BJ (cell line): ENCODE data around the gene GATA1. TPM values are rescaled to one million over a fixed set of nuclear protein-coding genes. Genes with fewer than 3 reads are reported as not detected.

Source experiments
- CTCF ChIA-PET: fragments of 350-600 bp; formaldehyde crosslinking; extraction: SDS; loops from one replicate; lab custom pipeline; 2021; ENCODE audit warnings: antibody characterized with exemption, inconsistent platforms; lab: Yijun Ruan, JAX
- POLR2A ChIA-PET: fragments of 300-600 bp; sonication (Branson Sonifier 250); formaldehyde crosslinking; extraction: SDS; loops from one replicate; lab custom pipeline; 2021; ENCODE audit warnings: antibody characterized with exemption; lab: Charles Lee
- DNase-seq: peaks from one replicate; pipeline ENCODE4 v3.0.0-alpha.2; 2011; ENCODE audit warnings: low read depth
- H3K27me3 ChIP-seq: 2 replicates; pipeline ENCODE4 v1.6.0; 2011; ENCODE audit warnings: low read length; ENCODE audit not compliant: control insufficient read depth, insufficient read depth
- H3K36me3 ChIP-seq: 2 replicates; pipeline ENCODE4 v1.5.1; 2011; ENCODE audit warnings: low read length; ENCODE audit not compliant: control insufficient read depth, insufficient read depth
- H3K4me3 ChIP-seq: 2 replicates; pipeline ENCODE4 v1.5.1; 2011; ENCODE audit warnings: low read depth, mild to moderate bottlenecking, control low read depth, low read length
- CTCF ChIP-seq: IDR thresholded peaks from 2 replicates; pipeline ENCODE4 v1.5.1; 2011; ENCODE audit warnings: low read depth, mild to moderate bottlenecking, control low read depth, inconsistent platforms, low read length, moderate library complexity; ENCODE audit not compliant: insufficient read depth
- polyA plus RNA-seq: library from polyadenylated mRNA; depleted of rRNA; stranded (reverse); fragments of >200 nt; gene quantifications from 2 replicates; pipeline ENCODE4 v1.2.3, GENCODE V29; 2011

Gene GATA1
- polyA plus RNA-seq, 1 experiment = not detected

DNA sequence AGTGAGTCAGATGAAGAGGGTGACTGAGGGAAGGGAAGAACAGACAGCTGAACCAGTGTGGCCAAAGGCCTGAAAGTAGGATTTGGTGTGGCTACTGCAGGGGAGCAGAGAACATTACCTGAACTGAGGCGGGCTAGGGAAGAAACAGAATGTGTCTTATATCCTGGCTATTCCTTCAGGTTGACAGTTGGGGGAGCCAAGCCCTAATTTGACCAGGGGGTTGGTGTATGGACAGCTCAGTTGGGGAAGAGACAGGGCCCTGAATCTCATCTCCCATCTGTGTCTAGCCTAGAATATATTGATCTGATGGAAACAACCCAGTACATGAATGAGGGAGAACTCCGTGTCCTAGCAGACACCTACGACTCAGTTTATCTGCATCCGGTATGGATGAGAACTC lies 19.7 kb downstream of the GATA1 start:
- POLR2A ChIA-PET = no interaction called here
- no peak for TF ChIP-seq CTCF
- H3K36me3 ChIP-seq = peaks cover 2% of the 10 kb centered on the region; the same call in 1 of the 2 replicates
- no peak overlapping the region for H3K4me3 ChIP-seq
- no peaks in the 10 kb centered on the region for H3K27me3 ChIP-seq
- no peak for DNase-seq
- CTCF ChIA-PET = no interaction called here

- Histone ChIP-seq H3K36me3 (peaks cover 1% of the 10 kb centered on the region; the same call in 1 of the 2 replicates), H3K27me3 (no peaks in the 10 kb centered on the region), H3K4me3 (no peak overlapping the region)
- DNase-seq = no peak
- no peak for TF ChIP-seq CTCF
- ChIA-PET CTCF (no interaction called here), POLR2A (no interaction called here)
These were observed 27.3 kb downstream of the GATA1 start for GRCh38 chrX:48813644-48814043.

DNA sequence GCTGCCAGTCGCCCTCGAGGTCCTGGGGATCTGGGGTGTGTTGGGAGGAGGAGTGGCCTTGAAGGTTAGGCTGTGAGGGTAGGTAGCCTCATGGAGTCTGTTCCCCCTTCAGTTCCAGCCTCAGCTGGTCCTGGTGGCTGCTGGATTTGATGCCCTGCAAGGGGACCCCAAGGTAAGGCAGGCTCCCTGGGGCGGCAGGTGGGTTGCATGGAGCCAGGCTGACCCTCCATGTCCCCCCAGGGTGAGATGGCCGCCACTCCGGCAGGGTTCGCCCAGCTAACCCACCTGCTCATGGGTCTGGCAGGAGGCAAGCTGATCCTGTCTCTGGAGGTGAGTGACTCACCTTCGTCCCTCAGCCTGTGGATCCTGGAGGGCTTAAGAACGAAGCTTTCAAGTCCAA lies 28.3 kb downstream of the GATA1 start:
- POLR2A ChIA-PET = no interaction called here
- CTCF ChIA-PET = no interaction called here
- no peak for DNase-seq
- TF ChIP-seq CTCF = no peak
- H3K4me3 ChIP-seq = no peak overlapping the region
- no peaks in the 10 kb centered on the region for H3K27me3 ChIP-seq
- peaks cover 2% of the 10 kb centered on the region; the same call in 1 of the 2 replicates for H3K36me3 ChIP-seq

- ChIA-PET CTCF (no interaction called here), POLR2A (no interaction called here)
- DNase-seq = no peak
- H3K4me3 ChIP-seq = no peak overlapping the region
- H3K36me3 ChIP-seq = peaks cover 4% of the 10 kb centered on the region
- TF ChIP-seq CTCF = no peak
- no peaks in the 10 kb centered on the region for H3K27me3 ChIP-seq
These were observed 28.9 kb downstream of the GATA1 start for GRCh38 chrX:48815266-48815665.

DNA sequence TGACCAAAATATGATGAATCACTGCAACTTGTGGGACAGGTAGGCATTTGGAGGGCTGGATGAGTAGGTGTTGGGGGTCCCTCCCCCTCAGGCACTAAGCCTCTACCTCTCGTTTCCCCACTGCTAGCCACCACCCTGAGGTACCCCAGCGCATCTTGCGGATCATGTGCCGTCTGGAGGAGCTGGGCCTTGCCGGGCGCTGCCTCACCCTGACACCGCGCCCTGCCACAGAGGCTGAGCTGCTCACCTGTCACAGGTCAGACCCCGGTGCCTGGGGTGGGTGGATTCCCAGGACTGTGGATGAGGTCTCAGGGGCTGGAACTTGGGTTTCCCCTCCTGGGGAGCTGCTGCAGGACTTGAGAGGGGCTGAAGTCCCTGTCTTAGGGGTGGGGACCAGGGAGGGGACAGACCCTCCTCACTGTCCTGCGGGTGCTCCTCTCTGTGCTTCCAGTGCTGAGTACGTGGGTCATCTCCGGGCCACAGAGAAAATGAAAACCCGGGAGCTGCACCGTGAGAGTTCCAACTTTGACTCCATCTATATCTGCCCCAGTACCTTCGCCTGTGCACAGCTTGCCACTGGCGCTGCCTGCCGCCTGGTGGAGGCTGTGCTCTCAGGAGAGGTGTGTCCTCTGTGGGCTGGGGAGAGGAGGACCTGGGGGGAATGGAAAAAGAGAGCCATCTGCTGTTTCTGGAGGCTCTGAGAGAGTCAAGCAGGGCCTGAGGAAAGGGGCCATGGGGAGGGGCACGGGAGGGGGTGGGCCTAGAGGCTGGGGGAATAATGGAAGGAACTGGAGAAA lies 29.8 kb downstream of the GATA1 start:
- POLR2A ChIA-PET = no interaction called here
- CTCF ChIA-PET = no interaction called here

More for the DNA sequence above, 29.8 kb downstream of the GATA1 start:
- Histone ChIP-seq H3K36me3 (peaks cover 5% of the 10 kb centered on the region), H3K4me3 (no peak overlapping the region), H3K27me3 (no peaks in the 10 kb centered on the region)
- TF ChIP-seq CTCF = no peak
- DNase-seq = no peak
